Measurements from ENCODE around the gene SQSTM1. TPM values are rescaled to one million over a fixed set of nuclear protein-coding genes. Genes with fewer than 3 reads are reported as not detected.
A peak's percentile ranks its signal among the peaks of the same experiment; 100 is the strongest.

SQSTM1 gene
- polyA plus RNA-seq, 1 donor from 2014 or later = 225 TPM

DNA sequence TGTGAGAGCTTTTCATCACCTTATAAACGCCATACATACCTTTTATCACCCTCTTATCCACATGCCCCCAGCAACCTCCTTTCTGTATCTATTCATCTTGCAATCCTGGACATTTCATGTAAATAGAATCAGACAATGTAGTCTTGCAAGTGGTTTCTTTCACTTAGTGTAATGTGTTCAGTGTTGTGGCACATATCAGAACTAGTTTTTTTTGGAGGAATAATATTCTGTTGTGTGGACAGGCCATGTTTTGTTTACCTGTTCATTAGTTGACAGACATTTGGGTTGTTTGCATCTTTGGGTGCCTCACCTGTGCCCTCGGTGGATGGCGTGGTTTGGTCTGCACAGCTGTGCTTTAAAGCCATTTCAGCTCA lies 1.3 kb downstream of the SQSTM1 start:
- Mint-ChIP-seq H3K4me1 (peaks cover 15 to 30% (median 18%) of the 10 kb centered on the region in 3 donors), H3K36me3 (no peaks in the 10 kb centered on the region), H3K9me3 (no peaks in the 10 kb centered on the region), H3K27me3 (no peaks in the 10 kb centered on the region), H3K27ac (peak overlapping the region; percentile 99 to 100 (median 100)), H3K4me3 (peak overlapping the region; percentile 96 to 99 (median 97))

DNA sequence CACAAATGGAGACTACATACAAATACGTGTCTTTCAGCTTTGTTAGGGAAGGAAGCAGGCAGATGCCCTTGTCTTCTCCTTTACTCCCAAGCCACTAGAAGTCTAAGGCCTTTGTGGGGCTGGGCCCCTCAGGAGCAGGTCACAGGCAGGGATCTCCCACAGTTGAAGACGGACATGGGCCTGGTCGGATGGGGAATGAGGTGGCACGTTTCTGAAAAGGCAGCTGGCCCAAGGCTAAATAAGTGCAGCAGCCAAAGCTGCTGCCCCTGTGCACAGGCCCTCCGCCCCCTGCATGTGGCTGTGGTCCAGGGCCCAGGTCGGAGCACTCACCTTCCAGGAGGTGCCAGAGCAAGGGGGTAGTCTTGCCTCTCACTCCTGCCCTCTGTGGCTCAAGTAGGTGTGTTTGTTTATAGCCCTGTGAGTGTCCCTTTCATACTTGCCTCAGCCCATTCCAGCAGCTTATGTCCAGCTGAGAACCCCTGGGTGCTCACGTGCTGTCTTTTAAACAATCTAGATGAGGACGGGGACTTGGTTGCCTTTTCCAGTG lies 1.8 kb downstream of the SQSTM1 start:
- Mint-ChIP-seq H3K27ac (peak overlapping the region; percentile 99 to 100 (median 100)), H3K4me1 (peaks cover 13 to 30% (median 18%) of the 10 kb centered on the region in 3 donors), H3K9me3 (no peaks in the 10 kb centered on the region), H3K4me3 (peak overlapping the region; percentile 25 to 99 (median 96)), H3K36me3 (no peaks in the 10 kb centered on the region), H3K27me3 (no peaks in the 10 kb centered on the region)

DNA sequence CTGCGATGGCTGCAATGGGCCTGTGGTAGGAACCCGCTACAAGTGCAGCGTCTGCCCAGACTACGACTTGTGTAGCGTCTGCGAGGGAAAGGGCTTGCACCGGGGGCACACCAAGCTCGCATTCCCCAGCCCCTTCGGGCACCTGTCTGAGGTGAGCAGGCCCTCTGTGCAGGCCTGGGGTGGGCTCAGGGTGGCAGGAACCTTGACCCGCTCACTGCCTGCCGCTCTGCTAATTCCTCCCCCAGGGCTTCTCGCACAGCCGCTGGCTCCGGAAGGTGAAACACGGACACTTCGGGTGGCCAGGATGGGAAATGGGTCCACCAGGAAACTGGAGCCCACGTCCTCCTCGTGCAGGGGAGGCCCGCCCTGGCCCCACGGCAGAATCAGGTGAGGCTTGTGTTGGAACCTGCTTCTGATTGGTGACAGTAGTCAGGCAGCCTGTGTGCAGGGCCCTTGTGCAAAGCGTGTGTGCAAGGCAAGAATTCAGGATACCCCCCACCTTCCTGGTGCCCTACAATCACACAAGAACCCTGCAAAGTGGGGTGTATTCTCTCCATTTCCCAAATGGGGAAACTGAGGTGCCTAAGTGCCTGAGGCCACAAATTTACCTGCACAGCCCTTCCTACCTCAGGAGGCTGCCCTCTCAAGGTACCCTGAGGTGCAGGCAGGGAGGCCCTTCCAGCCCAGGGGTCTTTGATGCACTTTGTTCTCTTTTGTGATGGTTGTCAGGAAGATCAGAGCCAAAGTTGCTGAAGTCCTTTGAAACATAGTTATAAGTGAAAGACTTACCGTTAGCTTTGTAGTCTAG lies 3.4 kb downstream of the SQSTM1 start:
- H3K27me3 Mint-ChIP-seq = no peaks in the 10 kb centered on the region
- peaks cover 2% of the 10 kb centered on the region for H3K36me3 Mint-ChIP-seq
- peaks cover 10 to 24% (median 13%) of the 10 kb centered on the region in 3 donors for H3K4me1 Mint-ChIP-seq
- peak overlapping the region in 3 of 4 donors; percentile 12 to 74 (median 19) for H3K4me3 Mint-ChIP-seq
- peak overlapping the region; percentile 50 to 100 (median 93) for H3K27ac Mint-ChIP-seq
- no peaks in the 10 kb centered on the region for H3K9me3 Mint-ChIP-seq

DNA sequence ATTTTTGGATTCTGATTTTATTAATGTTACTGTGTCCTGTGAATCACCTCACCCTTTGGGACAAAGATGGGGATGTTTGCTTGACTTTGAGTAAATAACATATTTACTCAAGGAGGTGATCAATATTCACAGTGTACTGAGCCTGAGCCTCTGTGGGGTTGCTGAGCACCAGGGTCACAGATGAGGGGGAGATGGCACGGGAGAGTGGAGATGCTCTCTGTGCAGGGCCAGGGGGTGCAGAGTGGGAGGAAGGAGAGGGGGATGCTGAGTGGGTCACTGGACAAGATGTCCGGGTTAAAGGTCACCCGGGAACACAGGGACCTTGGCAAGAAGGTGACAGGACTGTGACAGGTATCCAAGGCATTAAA lies 4.0 kb downstream of the SQSTM1 start:
- Mint-ChIP-seq H3K4me1 (peaks cover 10 to 22% (median 13%) of the 10 kb centered on the region in 3 donors), H3K27me3 (no peaks in the 10 kb centered on the region), H3K9me3 (no peaks in the 10 kb centered on the region), H3K36me3 (peaks cover 6% of the 10 kb centered on the region), H3K4me3 (peak overlapping the region in 2 of 4 donors; percentile 19 to 74), H3K27ac (peak overlapping the region; percentile 50 to 100 (median 93))

DNA sequence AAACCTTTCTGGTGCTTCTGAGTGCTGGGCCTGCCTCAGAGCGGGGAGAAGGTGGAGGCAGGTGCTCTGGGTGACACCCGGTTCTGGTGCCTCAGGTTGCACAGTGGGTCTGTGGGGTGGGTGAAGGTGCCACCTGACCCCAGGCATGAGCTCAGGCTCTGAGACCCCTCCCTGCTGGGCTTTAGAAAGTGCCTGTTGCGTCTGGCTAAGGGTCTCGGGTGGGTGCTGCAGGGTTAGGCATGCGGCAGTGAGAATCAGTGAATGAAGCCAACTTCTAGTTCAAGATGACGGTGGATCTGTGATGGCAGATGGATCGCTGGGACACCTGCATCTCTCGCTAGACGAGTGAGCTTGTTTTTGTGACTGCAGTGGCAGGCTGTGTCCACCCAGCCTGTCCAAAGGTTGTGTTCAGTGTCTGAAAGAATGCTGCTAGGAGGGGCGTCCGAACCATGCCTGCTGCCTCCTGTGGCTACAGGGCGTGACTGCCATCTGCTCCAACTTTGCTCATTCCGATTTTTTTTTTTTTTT lies 5.0 kb downstream of the SQSTM1 start:
- Mint-ChIP-seq H3K27ac (peak overlapping the region; percentile 87 to 100 (median 93)), H3K27me3 (no peaks in the 10 kb centered on the region), H3K4me1 (peaks cover 9 to 17% (median 10%) of the 10 kb centered on the region in 3 donors), H3K4me3 (peak overlapping the region in 1 of 4 donors; percentile 19), H3K9me3 (no peaks in the 10 kb centered on the region), H3K36me3 (peaks cover 6% of the 10 kb centered on the region)

DNA sequence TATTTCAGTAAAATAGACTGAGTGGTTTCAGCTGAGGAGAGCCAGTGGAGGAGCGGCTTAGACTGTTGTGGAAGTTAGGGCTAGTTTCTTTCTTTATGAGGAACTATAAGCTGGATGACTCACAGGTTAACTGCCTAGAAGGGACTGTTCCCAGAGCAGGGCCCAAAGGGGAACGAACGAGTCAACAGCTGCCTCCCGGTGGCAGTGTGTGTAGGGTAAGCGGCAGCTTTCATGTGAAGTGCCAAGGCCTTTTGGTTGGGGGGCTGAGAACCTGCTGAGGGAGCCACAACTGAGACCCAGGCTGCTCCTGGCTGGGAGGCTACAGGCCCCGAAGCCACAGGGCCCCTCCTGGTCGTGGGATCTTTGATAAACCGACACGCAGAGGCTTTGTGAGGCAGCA lies 7.0 kb downstream of the SQSTM1 start:
- Mint-ChIP-seq H3K4me1 (peaks cover 2 to 9% (median 4%) of the 10 kb centered on the region in 3 donors), H3K4me3 (peak overlapping the region in 1 of 4 donors; percentile 13), H3K27me3 (no peaks in the 10 kb centered on the region), H3K36me3 (peaks cover 6% of the 10 kb centered on the region), H3K27ac (peak overlapping the region in 2 of 3 donors; percentile 64 to 100), H3K9me3 (no peaks in the 10 kb centered on the region)

DNA sequence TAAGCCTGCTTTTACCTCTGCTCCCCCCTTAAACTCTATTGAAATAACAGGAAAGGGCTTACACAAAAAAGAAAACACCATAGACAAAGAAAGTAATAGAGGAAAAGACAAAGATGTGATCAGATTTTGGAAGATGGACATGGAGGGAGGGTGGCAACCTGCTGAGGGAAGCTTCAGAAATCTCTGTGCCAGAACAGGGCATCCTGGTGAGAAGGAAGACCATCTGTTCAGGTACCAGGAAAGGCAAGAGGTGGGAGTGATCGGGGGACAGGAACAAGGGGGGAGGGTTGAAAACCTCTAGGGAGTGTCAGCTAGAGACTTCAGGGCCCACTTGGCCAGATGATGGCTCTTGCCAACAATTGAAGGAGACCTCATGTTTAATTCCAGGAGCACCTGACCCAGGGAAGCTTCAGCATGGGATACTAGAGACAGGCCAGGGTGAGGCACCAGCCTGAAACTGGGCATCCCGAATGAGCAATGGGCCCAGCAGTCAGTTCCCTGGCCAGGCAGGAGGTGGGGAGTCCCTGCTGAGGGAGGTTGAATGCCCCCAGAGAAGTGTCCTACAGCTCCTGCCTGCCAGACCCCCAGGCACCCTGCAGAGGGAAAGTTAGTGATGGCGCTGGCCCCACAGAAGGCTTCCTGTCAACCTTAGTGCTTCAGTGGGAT lies 8.2 kb downstream of the SQSTM1 start:
- Mint-ChIP-seq H3K4me3 (peak overlapping the region in 1 of 4 donors; percentile 41), H3K27ac (peak overlapping the region; percentile 64 to 100 (median 83)), H3K36me3 (peaks cover 6% of the 10 kb centered on the region), H3K27me3 (no peaks in the 10 kb centered on the region), H3K4me1 (peaks cover 2 to 4% (median 4%) of the 10 kb centered on the region in 3 donors), H3K9me3 (no peaks in the 10 kb centered on the region)

DNA sequence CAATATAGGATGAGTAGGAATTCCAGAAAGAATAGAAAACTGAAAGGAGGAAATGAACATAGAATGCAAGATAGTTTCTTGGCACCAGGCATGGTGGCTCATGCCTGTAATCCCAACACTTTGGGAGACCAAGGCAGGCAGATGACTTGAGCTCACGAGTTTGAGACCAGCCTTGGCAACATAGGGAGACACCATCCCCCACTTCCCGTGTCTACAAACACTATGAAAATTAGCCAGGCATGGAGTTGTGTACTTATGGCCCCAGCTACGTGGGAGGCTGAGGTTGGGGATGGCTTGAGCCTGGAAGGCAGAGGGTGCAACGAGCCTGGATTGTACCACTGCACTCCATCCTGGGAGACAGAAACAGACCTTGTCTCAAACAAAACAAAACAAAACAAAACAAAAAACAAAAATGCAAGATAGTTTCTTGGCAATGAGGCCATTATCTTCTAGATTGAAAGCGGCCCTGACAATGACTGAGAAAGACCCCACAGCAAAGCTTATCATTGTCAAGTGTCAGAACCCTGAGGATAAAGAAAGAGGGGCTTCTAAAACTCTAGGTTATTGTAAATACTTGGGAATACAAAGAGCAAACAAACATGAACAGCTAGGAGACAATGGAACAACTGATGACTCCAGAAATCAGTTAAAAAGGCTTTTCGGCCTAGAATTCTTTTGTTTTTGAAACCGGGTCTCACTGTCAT lies 9.2 kb downstream of the SQSTM1 start:
- H3K36me3 Mint-ChIP-seq = peaks cover 6% of the 10 kb centered on the region
- no peaks in the 10 kb centered on the region for H3K9me3 Mint-ChIP-seq
- peak overlapping the region; percentile 83 to 100 (median 87) for H3K27ac Mint-ChIP-seq
- H3K4me1 Mint-ChIP-seq = peaks cover 0 to 4% (median 2%) of the 10 kb centered on the region in 3 donors
- H3K27me3 Mint-ChIP-seq = no peaks in the 10 kb centered on the region
- H3K4me3 Mint-ChIP-seq = peak overlapping the region in 1 of 4 donors; percentile 31

DNA sequence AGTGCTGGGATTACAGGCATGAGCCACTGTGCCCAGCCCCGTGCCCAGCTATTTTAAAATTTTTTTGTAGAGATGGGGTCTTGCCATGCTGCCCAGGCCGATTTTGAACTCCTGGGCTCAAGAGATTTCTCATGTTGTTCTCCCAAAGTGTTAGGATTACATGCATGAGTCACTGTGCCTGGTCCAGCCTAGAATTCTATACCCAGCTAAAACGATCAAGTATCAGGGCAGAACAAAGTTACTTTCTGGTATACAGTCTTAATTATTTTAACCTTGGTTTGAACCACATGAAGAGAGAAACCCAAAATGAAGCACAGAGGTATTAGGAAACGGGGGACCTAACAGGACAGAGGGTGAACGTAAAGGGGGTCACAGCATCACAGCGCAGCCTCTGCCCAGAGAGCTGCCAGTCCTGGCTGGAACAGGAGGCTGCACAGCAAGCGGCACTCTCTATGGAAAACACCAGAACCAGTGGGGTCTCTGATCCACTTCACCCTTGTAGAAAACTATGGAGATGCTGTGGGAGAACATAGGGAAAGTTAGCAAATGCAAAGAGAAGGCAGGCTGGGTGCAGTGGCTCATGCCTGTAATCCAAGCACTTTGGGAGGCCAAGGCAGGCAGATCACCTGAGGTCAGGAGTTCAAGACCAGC lies 10.2 kb downstream of the SQSTM1 start:
- Mint-ChIP-seq H3K36me3 (peaks cover 6% of the 10 kb centered on the region), H3K9me3 (no peaks in the 10 kb centered on the region), H3K27ac (peak overlapping the region; percentile 31 to 90 (median 87)), H3K4me3 (peak overlapping the region in 1 of 4 donors; percentile 31), H3K4me1 (peaks cover 0 to 4% (median 0%) of the 10 kb centered on the region in 3 donors), H3K27me3 (no peaks in the 10 kb centered on the region)

DNA sequence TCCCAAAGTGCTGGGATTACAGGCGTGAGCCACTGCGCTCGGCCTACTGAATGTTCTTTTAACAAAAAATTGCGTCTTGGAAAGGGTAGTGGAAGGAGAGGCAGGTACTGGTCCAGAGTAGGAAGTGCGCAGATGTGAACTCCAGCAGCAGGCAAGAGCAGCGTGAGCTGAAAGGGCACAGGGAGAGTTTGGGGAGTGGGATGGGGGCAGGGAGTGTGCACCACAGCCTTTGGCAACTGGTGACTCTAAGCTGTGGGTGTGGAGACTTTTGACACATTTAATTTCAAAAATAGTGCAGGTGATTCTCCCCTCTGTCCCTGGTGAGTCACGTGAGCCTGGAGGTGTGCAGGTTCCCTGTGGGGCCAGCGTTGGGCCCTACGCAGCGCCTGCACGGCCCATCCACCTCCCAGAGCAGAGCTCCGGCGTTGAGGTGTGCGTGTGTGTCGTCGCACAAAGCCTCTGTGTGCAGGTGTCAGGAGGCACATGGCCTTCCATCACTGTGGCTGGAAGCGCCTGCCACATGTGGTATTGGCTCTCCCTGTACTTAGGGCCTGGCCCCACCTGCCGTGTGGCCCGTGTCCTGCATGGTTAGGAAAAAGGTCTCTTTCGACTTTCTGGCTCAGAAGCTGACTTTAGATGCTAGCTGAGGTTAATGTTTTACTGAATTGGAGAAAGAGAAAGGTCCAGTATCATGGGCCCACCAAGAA lies 11.5 kb downstream of the SQSTM1 start:
- Mint-ChIP-seq H3K4me3 (peak overlapping the region in 1 of 4 donors; percentile 35), H3K27ac (peak overlapping the region in 1 of 3 donors; percentile 90), H3K9me3 (no peaks in the 10 kb centered on the region), H3K36me3 (peaks cover 8% of the 10 kb centered on the region), H3K4me1 (peaks cover 3 to 10% (median 5%) of the 10 kb centered on the region in 3 donors), H3K27me3 (no peaks in the 10 kb centered on the region)

DNA sequence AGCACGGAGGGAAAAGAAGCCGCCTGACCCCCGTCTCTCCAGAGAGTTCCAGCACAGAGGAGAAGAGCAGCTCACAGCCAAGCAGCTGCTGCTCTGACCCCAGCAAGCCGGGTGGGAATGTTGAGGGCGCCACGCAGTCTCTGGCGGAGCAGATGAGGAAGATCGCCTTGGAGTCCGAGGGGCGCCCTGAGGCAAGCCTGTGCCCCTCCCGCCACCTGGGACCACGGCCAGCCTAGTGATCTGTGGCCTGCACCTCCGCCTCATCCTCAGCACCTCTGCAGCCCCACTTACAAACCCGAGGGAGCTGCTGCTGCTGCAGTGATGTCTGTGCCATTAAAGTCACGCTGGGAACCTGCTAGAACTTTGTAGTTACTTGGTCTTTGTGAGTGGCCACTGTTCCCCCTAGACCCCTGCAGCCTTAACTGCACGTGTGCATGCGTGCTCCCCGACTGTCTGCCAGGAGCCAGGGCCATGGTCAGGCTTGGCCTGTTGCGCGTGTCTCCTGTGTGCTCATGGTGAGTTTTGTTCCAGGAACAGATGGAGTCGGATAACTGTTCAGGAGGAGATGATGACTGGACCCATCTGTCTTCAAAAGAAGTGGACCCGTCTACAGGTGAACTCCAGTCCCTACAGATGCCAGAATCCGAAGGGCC lies 12.5 kb downstream of the SQSTM1 start:
- Mint-ChIP-seq H3K36me3 (peaks cover 8% of the 10 kb centered on the region), H3K4me1 (peaks cover 5 to 10% (median 5%) of the 10 kb centered on the region in 3 donors), H3K27ac (peak overlapping the region in 2 of 3 donors; percentile 61 to 90), H3K9me3 (no peaks in the 10 kb centered on the region), H3K27me3 (no peaks in the 10 kb centered on the region), H3K4me3 (peak overlapping the region in 1 of 4 donors; percentile 26)

DNA sequence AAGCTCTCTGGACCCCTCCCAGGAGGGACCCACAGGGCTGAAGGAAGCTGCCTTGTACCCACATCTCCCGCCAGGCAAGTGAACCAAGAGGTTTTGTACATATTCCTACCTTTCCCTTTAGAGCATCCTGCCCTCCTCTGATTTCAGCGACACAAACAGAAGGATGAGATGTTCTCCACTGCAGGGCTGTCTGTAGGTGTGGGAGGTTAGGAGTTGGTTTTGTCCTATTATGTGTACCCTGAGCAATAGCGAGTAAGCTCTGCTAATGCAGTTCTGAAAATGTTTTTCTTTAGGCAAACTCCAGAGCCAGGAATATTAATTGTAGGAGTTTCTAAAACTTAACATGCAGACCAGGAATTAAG lies 13.0 kb downstream of the SQSTM1 start:
- H3K27ac Mint-ChIP-seq = peak overlapping the region in 2 of 3 donors; percentile 56 to 61
- peaks cover 5 to 10% (median 5%) of the 10 kb centered on the region in 3 donors for H3K4me1 Mint-ChIP-seq
- no peaks in the 10 kb centered on the region for H3K9me3 Mint-ChIP-seq
- H3K4me3 Mint-ChIP-seq = peak overlapping the region in 1 of 4 donors; percentile 26
- peaks cover 7% of the 10 kb centered on the region for H3K36me3 Mint-ChIP-seq
- no peaks in the 10 kb centered on the region for H3K27me3 Mint-ChIP-seq

DNA sequence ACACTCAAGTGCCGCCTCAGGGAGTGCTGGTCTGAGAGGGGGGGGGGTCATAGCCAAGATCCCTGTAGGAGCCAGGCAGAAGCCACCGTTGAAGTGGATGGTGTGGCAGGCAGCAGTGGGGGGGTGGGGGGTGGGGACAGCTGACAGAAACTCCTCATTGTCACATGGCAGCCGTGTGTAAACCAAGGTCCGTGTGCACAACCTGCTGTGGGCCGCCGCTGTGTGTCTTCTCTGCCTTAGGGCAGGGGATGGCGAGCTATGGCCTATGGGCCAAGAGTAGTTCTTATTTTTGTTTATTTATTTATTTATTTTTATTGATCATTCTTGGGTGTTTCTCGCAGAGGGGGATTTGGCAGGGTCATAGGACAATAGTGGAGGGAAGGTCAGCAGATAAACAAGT lies 13.4 kb downstream of the SQSTM1 start:
- Mint-ChIP-seq H3K27me3 (no peaks in the 10 kb centered on the region), H3K4me1 (peaks cover 5 to 10% (median 5%) of the 10 kb centered on the region in 3 donors), H3K27ac (peak overlapping the region in 1 of 3 donors; percentile 56), H3K4me3 (no peak overlapping the region), H3K36me3 (peaks cover 6% of the 10 kb centered on the region), H3K9me3 (no peaks in the 10 kb centered on the region)

Measured in IgD-negative memory B cell (primary cell).